Upper lobe of left lung (tissue), 4 donors: ENCODE results near the gene LPCAT1.

Experiments
- CTCF ChIP-seq, 6 experiments: fragments of 450-650 bp in 4 of 6; fragments of 200-600 bp in 2 of 6; sonication (generic) in 2 of 6; IDR thresholded peaks; one replicate each; pipeline ENCODE4 v1.5.1; 2016 to 2019; ENCODE audit warnings: antibody characterized with exemption in 6 of 6
- EP300 ChIP-seq, 4 donors: sonication (generic); formaldehyde crosslinking; IDR thresholded peaks; one replicate each; pipeline ENCODE4 v1.5.1; 2017; ENCODE audit warnings: antibody characterized with exemption in 4 of 4, control low read depth in 2 of 4
- POLR2A ChIP-seq, 4 donors: fragments of 450-650 bp; IDR thresholded peaks; one replicate each; pipeline ENCODE4 v1.5.1; 2016 to 2017; ENCODE audit warnings: antibody characterized with exemption in 4 of 4, mild to moderate bottlenecking in 2 of 4
- POLR2AphosphoS5 ChIP-seq, 2 donors: sonication (generic); formaldehyde crosslinking; IDR thresholded peaks; one replicate each; pipeline ENCODE4 v1.5.1; 2017; ENCODE audit warnings: antibody characterized with exemption in 2 of 2

- TF ChIP-seq EP300 (IDR thresholded peaks at IDR 0.05) (no peak), CTCF (IDR thresholded peaks at IDR 0.05) (no peak), POLR2AphosphoS5 (IDR thresholded peaks at IDR 0.05) (no peak), POLR2A (IDR thresholded peaks at IDR 0.05) (no peak)
Observed at GRCh38 chr5:1476181-1476966, 47.4 kb downstream of the LPCAT1 start.
